CD4-positive, alpha-beta T cell (primary cell): Measurements from ENCODE around the gene PIGL. TPM values are rescaled to one million over a fixed set of nuclear protein-coding genes. Genes with fewer than 3 reads are reported as not detected.

Experiments used
- ATAC-seq: fragments of 200-7000 bp; cut with Tn5 transposase; one replicate; pipeline ENCODE4 v1.10.0; 2022; ENCODE audit warnings: mild to moderate bottlenecking; ENCODE audit not compliant: poor library complexity
- CTCF ChIA-PET: fragments of 350-600 bp; sonication (Branson Sonifier 250); formaldehyde crosslinking; loops from one replicate; lab custom pipeline; 2021; ENCODE audit warnings: antibody characterized with exemption, inconsistent platforms; lab: Charles Lee
- POLR2A ChIA-PET: fragments of 350-600 bp; sonication (Branson Sonifier 250); formaldehyde crosslinking; loops from one replicate; lab custom pipeline; 2021; ENCODE audit warnings: antibody characterized with exemption, inconsistent platforms; lab: Charles Lee
- DNase-seq, 14 experiments: peaks; one replicate each; pipeline ENCODE4 v3.0.0-alpha.2; 2013 to 2020; ENCODE audit warnings: mixed read lengths in 2 of 14
- H3K27ac ChIP-seq, 2 donors: one replicate each; pipeline versions ENCODE4 v1.5.1 to v1.7.0; 2013; ENCODE audit warnings: low read length in 2 of 2, low read depth in 1 of 2, mild to moderate bottlenecking in 1 of 2
- H3K27me3 ChIP-seq, 2 experiments: 1 replicate in 1 of 2; 2 replicates in 1 of 2; pipeline versions ENCODE4 v1.6.1 to v1.7.0; 2013; ENCODE audit warnings: low read length in 2 of 2, control low read depth in 1 of 2, mild to moderate bottlenecking in 1 of 2, moderate library complexity in 1 of 2; ENCODE audit not compliant: insufficient read depth in 2 of 2, control insufficient read depth in 1 of 2
- H3K36me3 ChIP-seq: one replicate; pipeline ENCODE4 v1.6.1; 2013; ENCODE audit warnings: low read length, control low read depth; ENCODE audit not compliant: insufficient read depth
- H3K4me1 ChIP-seq: one replicate; pipeline ENCODE4 v1.6.1; 2013; ENCODE audit warnings: low read length, control low read depth; ENCODE audit not compliant: insufficient read depth
- H3K4me3 ChIP-seq: one replicate; pipeline ENCODE4 v1.5.1; 2013; ENCODE audit warnings: mild to moderate bottlenecking, low read length, moderate library complexity
- H3K9me3 ChIP-seq, 2 experiments: 1 replicate in 1 of 2; 2 replicates in 1 of 2; pipeline versions ENCODE4 v1.6.1 to v1.7.0; 2013; ENCODE audit warnings: low read length in 2 of 2, mild to moderate bottlenecking in 2 of 2, control low read depth in 1 of 2, moderate library complexity in 1 of 2; ENCODE audit not compliant: control insufficient read depth in 1 of 2, insufficient read depth in 1 of 2
- H3K27ac Mint-ChIP-seq: one replicate; pipeline ENCODE4 v1.8.0; 2020; ENCODE audit warnings: mixed read lengths
- H3K27me3 Mint-ChIP-seq: one replicate; pipeline ENCODE4 v1.8.0; 2021; ENCODE audit warnings: mixed read lengths
- H3K36me3 Mint-ChIP-seq: one replicate; pipeline ENCODE4 v1.8.0; 2021; ENCODE audit warnings: low read depth, mixed read lengths
- H3K4me1 Mint-ChIP-seq: one replicate; pipeline ENCODE4 v1.8.0; 2021; ENCODE audit warnings: low read depth, mixed read lengths
- H3K4me3 Mint-ChIP-seq: one replicate; pipeline ENCODE4 v1.8.0; 2020; ENCODE audit warnings: mild to moderate bottlenecking, mixed read lengths
- H3K9me3 Mint-ChIP-seq: one replicate; pipeline ENCODE4 v1.8.0; 2020; ENCODE audit warnings: mixed read lengths
- intact Hi-C, 2 experiments: fragments of 100-400 bp; cut with DNase I in 1 of 2; cut with micrococcal nuclease in 1 of 2; formaldehyde crosslinking; loops; one replicate each; pipeline versions ENCODE4 v1.15.1 to v1.9.0; 2023 to 2025; cut with DNase I, micrococcal nuclease
- total RNA-seq, 174 experiments: library from RNA in 2 of 174; stranded (reverse) in 2 of 174; gene quantifications; one replicate each; pipeline ENCODE4 v1.2.3 and lab custom pipeline; 2021 to 2026
- TF ChIP-seq, protein P1 (sequence below): fragments of 200-600 bp; IDR thresholded peaks from one replicate; pipeline ENCODE4 v1.8.0; 2022; ENCODE audit warnings: antibody characterized with exemption, mild to moderate bottlenecking

PIGL gene
- total RNA-seq, 2 experiments from 2014 or later, result 48.4 to 49.0 TPM

DNA sequence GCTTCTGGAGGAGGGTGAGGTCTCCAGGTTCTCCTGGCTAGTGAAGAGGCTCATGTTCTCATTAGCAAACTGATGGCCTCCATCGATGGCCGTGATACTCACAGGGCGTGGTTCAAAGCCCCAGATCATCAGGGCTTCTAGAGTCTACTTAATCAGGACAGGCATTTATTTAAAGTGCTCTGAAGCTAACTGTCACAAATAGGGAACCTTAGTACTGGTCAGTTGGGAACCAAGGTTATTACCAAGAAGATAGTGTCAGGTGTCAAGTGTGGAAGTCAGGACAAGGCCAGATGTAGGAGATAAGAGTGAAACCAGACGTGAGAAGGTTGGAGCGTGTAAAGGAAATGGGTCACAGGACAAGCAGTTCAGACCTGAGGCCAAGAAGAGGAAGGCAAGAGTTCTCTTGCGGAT is 56.9 kb downstream of the PIGL start:
- peaks cover 5% of the 10 kb centered on the region for H3K4me1 ChIP-seq
- intact Hi-C loops, result no loop called here
- Mint-ChIP-seq H3K4me1 (peaks cover 8% of the 10 kb centered on the region), H3K9me3 (peaks cover 3% of the 10 kb centered on the region), H3K27ac (no peak overlapping the region), H3K36me3 (peaks cover 40% of the 10 kb centered on the region), H3K4me3 (no peak overlapping the region), H3K27me3 (no peaks in the 10 kb centered on the region)
- POLR2A ChIA-PET, result interaction anchor here (1.3 kb wide), 1 partner anchor 13 kb away, joined by 3 read pairs; no protein-coding TSS in a partner anchor
- TF ChIP-seq, protein P1, sequence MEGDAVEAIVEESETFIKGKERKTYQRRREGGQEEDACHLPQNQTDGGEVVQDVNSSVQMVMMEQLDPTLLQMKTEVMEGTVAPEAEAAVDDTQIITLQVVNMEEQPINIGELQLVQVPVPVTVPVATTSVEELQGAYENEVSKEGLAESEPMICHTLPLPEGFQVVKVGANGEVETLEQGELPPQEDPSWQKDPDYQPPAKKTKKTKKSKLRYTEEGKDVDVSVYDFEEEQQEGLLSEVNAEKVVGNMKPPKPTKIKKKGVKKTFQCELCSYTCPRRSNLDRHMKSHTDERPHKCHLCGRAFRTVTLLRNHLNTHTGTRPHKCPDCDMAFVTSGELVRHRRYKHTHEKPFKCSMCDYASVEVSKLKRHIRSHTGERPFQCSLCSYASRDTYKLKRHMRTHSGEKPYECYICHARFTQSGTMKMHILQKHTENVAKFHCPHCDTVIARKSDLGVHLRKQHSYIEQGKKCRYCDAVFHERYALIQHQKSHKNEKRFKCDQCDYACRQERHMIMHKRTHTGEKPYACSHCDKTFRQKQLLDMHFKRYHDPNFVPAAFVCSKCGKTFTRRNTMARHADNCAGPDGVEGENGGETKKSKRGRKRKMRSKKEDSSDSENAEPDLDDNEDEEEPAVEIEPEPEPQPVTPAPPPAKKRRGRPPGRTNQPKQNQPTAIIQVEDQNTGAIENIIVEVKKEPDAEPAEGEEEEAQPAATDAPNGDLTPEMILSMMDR, result no peak
- H3K4me3 ChIP-seq, result no peak overlapping the region
- peaks cover 2% of the 10 kb centered on the region for H3K36me3 ChIP-seq
- DNase-seq, result no peak
- H3K27ac ChIP-seq, result no peak overlapping the region
- no peak for ATAC-seq
- no peaks in the 10 kb centered on the region for H3K27me3 ChIP-seq
- H3K9me3 ChIP-seq, result peaks cover 0 to 3% of the 10 kb centered on the region in 2 experiments
- CTCF ChIA-PET, result interaction anchor here (1.4 kb wide), 1 partner anchor 12 kb away, joined by 3 read pairs; no protein-coding TSS in a partner anchor

GRCh38 chr17:16275024-16275423 is 58.0 kb downstream of the PIGL start:
- Histone ChIP-seq H3K36me3 (peaks cover 6% of the 10 kb centered on the region), H3K9me3 (peaks cover 0 to 3% of the 10 kb centered on the region in 2 experiments), H3K4me1 (no peaks in the 10 kb centered on the region), H3K27me3 (no peaks in the 10 kb centered on the region), H3K4me3 (no peak overlapping the region), H3K27ac (no peak overlapping the region)
- no peak for DNase-seq
- intact Hi-C loops, result no loop called here
- Mint-ChIP-seq H3K36me3 (peaks cover 48% of the 10 kb centered on the region), H3K9me3 (peaks cover 3% of the 10 kb centered on the region), H3K4me1 (peaks cover 5% of the 10 kb centered on the region), H3K27ac (no peak overlapping the region), H3K27me3 (no peaks in the 10 kb centered on the region), H3K4me3 (no peak overlapping the region)
- CTCF ChIA-PET, result no interaction called here
- ATAC-seq, result no peak
- TF ChIP-seq, protein P1, result no peak
- POLR2A ChIA-PET, result no interaction called here

- H3K4me3 ChIP-seq, result no peak overlapping the region
- H3K4me1 ChIP-seq, result no peaks in the 10 kb centered on the region
- ChIA-PET CTCF (no interaction called here), POLR2A (no interaction called here)
- peaks cover 8% of the 10 kb centered on the region for H3K36me3 ChIP-seq
- no peak overlapping the region for H3K27ac ChIP-seq
- Mint-ChIP-seq H3K4me3 (no peak overlapping the region), H3K27me3 (no peaks in the 10 kb centered on the region), H3K9me3 (peaks cover 3% of the 10 kb centered on the region), H3K27ac (no peak overlapping the region), H3K4me1 (peaks cover 18% of the 10 kb centered on the region), H3K36me3 (peaks cover 55% of the 10 kb centered on the region)
- intact Hi-C loops, result no loop called here
- TF ChIP-seq, protein P1, result no peak
- DNase-seq, result no peak
- peaks cover 0 to 3% of the 10 kb centered on the region in 2 experiments for H3K9me3 ChIP-seq
- no peak for ATAC-seq
- H3K27me3 ChIP-seq, result no peaks in the 10 kb centered on the region
These were observed 60.2 kb downstream of the PIGL start for GRCh38 chr17:16277163-16277562.
